NCI-H1436 (cell line): ENCODE data around the gene RHBDD3.

ENCODE experiments used
- DNase-seq: peaks from one replicate; lab custom pipeline; 2025; lab: John Stamatoyannopoulos, UW

The RHBDD3 gene

DNA sequence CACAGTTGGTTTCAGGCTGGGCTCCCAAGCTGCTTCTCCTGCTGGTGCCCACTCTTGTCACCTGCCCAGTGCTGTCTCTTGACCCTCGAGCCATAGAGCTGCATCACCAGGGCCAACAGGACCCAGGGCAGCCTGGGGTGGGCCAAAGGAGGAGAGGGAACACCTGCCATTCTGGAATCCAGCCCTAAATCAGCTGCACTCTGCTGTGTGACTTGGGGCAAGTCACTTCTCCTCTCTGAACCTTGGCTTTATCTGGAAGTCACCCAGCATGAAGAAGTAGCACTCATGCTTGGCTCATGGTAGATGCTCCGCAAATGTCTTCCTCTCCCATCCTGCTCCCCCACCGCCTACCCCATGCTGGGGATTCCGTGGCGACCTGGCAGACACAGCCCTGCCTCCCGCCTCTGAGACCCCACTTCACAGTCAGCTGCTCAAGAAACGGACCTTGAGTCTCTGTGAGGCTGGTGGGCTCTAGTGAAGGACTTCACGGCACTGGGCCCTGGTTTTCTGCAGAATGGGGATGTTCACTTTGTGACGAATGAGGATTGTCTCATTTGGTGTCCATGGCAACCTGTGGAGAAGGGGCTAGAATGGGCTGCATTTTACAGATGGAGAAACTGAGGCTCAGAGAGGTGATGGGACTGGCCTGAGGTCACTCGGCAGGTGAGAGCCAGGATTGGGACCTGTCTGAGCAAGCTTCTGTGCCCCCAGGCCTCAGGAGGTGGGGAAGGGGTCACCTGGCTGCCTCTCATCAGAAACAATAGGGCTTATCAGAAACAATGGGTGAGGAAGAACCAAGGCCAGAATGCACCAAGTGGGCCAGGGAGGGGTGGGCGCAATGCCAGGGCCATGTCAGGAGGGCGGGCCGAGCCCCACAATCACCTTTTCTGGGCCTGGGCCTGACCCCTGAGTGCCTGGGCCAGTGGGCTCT, 49.7 kb downstream of the RHBDD3 start:
- DNase-seq = no peak

GRCh38 chr22:29216873-29217666, 50.7 kb downstream of the RHBDD3 start:
- no peak for DNase-seq

DNA sequence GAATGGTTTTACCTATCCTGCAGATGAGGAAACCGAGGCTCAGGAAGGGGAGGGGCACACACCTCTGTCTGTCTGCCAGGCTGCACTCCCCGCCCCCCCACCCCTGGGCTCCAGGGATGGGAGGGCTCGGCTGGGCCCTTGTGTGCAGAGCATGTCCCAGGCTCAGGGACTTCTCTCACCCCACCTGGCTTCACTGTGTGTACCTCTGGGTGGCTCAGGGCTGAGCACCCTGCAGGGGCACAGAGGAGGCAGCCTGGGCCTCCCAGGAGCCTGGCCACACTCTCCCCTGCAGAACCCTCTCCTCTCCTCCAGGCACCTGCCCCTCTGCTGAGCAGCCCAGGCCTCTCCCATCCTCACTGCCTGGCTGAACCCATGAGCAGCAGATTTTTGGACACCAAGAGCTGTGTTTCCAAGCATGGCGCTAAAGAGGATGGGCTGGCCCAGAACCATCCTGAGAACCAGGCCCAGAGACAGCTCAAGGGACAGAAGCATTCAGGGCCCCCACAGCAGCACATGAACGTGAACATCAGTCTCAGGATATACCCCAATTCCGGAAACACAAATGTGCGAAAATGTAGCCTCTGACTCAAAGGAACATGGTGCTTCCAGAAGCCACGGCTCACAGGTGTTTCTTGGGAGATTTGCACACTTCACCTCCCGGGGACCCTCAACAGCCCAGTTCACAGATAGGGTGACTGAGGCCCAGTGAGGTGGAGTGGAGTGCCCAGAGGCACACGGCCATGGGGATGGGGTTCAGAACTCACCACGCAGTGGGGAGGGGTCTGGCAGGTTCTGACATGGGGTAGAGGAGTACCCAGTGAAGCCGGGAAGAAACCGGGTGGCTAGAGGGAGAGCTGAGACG, 51.5 kb downstream of the RHBDD3 start:
- no peak for DNase-seq

- DNase-seq = no peak
These were observed 52.5 kb downstream of the RHBDD3 start for GRCh38 chr22:29215012-29215860.

- DNase-seq = no peak
These were observed 53.5 kb downstream of the RHBDD3 start for GRCh38 chr22:29214232-29214631.

- no peak for DNase-seq
These were observed 54.3 kb downstream of the RHBDD3 start for GRCh38 chr22:29213493-29213892.

DNA sequence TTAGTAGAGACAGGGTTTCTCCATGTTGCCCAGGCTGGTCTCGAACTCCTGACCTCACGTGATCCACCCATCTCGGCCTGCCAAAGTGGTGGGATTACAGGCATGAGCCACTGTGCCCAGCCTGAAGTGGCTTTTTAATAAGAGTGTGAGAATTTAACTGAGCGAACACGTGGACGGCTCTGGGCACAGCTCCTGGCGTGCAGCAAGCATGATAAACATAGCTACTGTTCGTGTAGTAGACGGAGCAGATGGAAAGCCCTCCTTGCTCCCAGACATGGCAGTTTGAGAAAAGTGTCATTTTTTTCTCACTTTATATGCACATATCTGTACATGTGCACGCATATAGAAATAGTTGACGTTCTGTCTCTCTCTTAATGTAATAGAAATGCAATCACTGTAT, 55.0 kb downstream of the RHBDD3 start:
- DNase-seq = no peak

DNA sequence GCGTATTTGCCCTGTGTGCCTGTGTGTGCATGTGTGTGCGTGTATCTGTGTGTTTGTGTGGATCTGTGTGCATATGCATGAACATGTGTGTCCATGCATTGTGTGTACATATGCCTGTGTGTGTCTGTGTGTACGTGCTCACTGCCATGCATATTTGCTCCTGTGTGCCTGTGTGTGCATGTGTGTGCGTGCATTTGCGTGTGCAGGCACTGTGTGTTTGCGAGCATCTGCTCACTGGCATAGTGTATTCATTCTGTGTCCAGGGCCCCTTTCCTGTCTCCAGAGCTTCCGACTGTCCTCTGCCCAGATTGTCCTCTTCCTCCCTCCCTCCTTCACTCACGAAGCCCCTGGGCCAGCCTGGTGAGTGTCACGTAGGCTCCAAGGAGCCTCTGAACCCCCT, 56.3 kb downstream of the RHBDD3 start:
- DNase-seq = no peak

- DNase-seq = no peak
These were observed 56.7 kb downstream of the RHBDD3 start for GRCh38 chr22:29211066-29211465.
